Upper lobe of left lung (tissue), 6 donors: ENCODE results near the gene CTSZ. TPM values are rescaled to one million over a fixed set of nuclear protein-coding genes. Genes with fewer than 3 reads are reported as not detected.

Experiments
- ATAC-seq, 2 donors: fragments of 200-7000 bp; cut with Tn5 transposase; one replicate each; pipeline ENCODE4 v1.9.1; 2022; ENCODE audit warnings: mild to moderate bottlenecking in 2 of 2, moderate library complexity in 2 of 2; ENCODE audit not compliant: low FRiP score in 2 of 2
- DNase-seq, 2 donors: peaks; one replicate each; pipeline ENCODE4 v3.0.0-alpha.2; 2019 to 2020
- H3K27ac ChIP-seq, 4 donors: fragments of 200-600 bp; sonication (generic); one replicate each; pipeline ENCODE4 v1.5.1; 2016 to 2019
- H3K27me3 ChIP-seq, 4 donors: fragments of 200-600 bp; sonication (generic); one replicate each; pipeline ENCODE4 v1.5.1; 2017 to 2019
- H3K36me3 ChIP-seq, 4 donors: fragments of 200-600 bp; sonication (generic); one replicate each; pipeline ENCODE4 v1.5.1; 2016 to 2019
- H3K4me1 ChIP-seq, 4 donors: fragments of 200-600 bp; sonication (generic); one replicate each; pipeline ENCODE4 v1.5.1; 2018 to 2019
- H3K4me3 ChIP-seq, 4 donors: fragments of 200-600 bp; sonication (generic); one replicate each; pipeline ENCODE4 v1.5.1; 2017 to 2019; ENCODE audit warnings: mild to moderate bottlenecking in 2 of 4, moderate library complexity in 1 of 4
- H3K9me3 ChIP-seq, 4 donors: fragments of 200-600 bp; sonication (generic); one replicate each; pipeline ENCODE4 v1.5.1; 2018 to 2019
- CTCF ChIP-seq, 6 experiments: fragments of 450-650 bp in 4 of 6; fragments of 200-600 bp in 2 of 6; sonication (generic) in 2 of 6; IDR thresholded peaks; one replicate each; pipeline ENCODE4 v1.5.1; 2016 to 2019; ENCODE audit warnings: antibody characterized with exemption in 6 of 6
- EP300 ChIP-seq, 4 donors: sonication (generic); formaldehyde crosslinking; IDR thresholded peaks; one replicate each; pipeline ENCODE4 v1.5.1; 2017; ENCODE audit warnings: antibody characterized with exemption in 4 of 4, control low read depth in 2 of 4
- POLR2A ChIP-seq, 4 donors: fragments of 450-650 bp; IDR thresholded peaks; one replicate each; pipeline ENCODE4 v1.5.1; 2016 to 2017; ENCODE audit warnings: antibody characterized with exemption in 4 of 4, mild to moderate bottlenecking in 2 of 4
- POLR2AphosphoS5 ChIP-seq, 2 donors: sonication (generic); formaldehyde crosslinking; IDR thresholded peaks; one replicate each; pipeline ENCODE4 v1.5.1; 2017; ENCODE audit warnings: antibody characterized with exemption in 2 of 2
- WGBS, 2 donors: methylation state at CpG; one replicate each; pipeline ENCODE4 v1.1.5; 2017 to 2018; 5-methylcytosine and 5-hydroxymethylcytosine counted together
- total RNA-seq, 6 donors: library from RNA; depleted of rRNA in 4 of 6; stranded (reverse); fragments of >200 nt in 4 of 6; gene quantifications; one replicate each; pipeline versions ENCODE4 v1.1.0 to v1.2.1, GENCODE V29; 2016 to 2021
- donor health status: DM: no; HTN: no; CAD: no; lungs with moderate emphysema.
- donor health status: DM: no; HTN: yes; CAD: no; lungs with severe emphysema.

Gene CTSZ
- total RNA-seq, 6 donors from 2014 or later = 196 to 503 (median 397) TPM

- no peak overlapping the region for H3K27ac ChIP-seq
- peaks cover 12 to 26% (median 22%) of the 10 kb centered on the region in 4 donors for H3K36me3 ChIP-seq
- no peaks in the 10 kb centered on the region for H3K27me3 ChIP-seq
- peaks cover 26 to 40% (median 35%) of the 10 kb centered on the region in 4 donors for H3K4me1 ChIP-seq
- ATAC-seq (no peak), DNase-seq (no peak)
- peak overlapping the region in 1 of 4 donors; percentile 96 for H3K4me3 ChIP-seq
- H3K9me3 ChIP-seq = no peaks in the 10 kb centered on the region
- WGBS, 2 donors = 90% methylated on average over 5 of the region's 5 CpGs
- TF ChIP-seq CTCF (IDR thresholded peaks at IDR 0.05) (no peak), EP300 (IDR thresholded peaks at IDR 0.05) (no peak), POLR2AphosphoS5 (IDR thresholded peaks at IDR 0.05) (no peak), POLR2A (IDR thresholded peaks at IDR 0.05) (no peak)
Measured at GRCh38 chr20:59040667-59041066, 33.6 kb upstream of the CTSZ start.

- H3K36me3 ChIP-seq = peaks cover 15 to 36% (median 31%) of the 10 kb centered on the region in 4 donors
- H3K27ac ChIP-seq = no peak overlapping the region
- no peaks in the 10 kb centered on the region for H3K27me3 ChIP-seq
- no peaks in the 10 kb centered on the region for H3K9me3 ChIP-seq
- no peak overlapping the region for H3K4me3 ChIP-seq
- DNase-seq = no peak
- ATAC-seq = no peak
- TF ChIP-seq EP300 (IDR thresholded peaks at IDR 0.05) = no peak
- 81 to 84% methylated on average over 1 of the region's 1 CpG for WGBS, 2 donors
- peaks cover 26 to 40% (median 35%) of the 10 kb centered on the region in 4 donors for H3K4me1 ChIP-seq
Measured at GRCh38 chr20:59039233-59039632, 32.2 kb upstream of the CTSZ start.

GRCh38 chr20:59037386-59037785, 30.3 kb upstream of the CTSZ start:
- TF ChIP-seq EP300 (IDR thresholded peaks at IDR 0.05) = no peak
- Histone ChIP-seq H3K4me1 (peaks cover 21 to 34% (median 27%) of the 10 kb centered on the region in 4 donors), H3K36me3 (peaks cover 16 to 43% (median 32%) of the 10 kb centered on the region in 4 donors), H3K27me3 (no peaks in the 10 kb centered on the region), H3K27ac (no peak overlapping the region), H3K9me3 (no peaks in the 10 kb centered on the region), H3K4me3 (no peak overlapping the region)
- WGBS, 2 donors = 94 to 96% methylated on average over 12 of the region's 12 CpGs
- ATAC-seq = no peak
- DNase-seq = peak in 1 of 2 donors; percentile 66

- Histone ChIP-seq H3K27ac (no peak overlapping the region), H3K4me3 (no peak overlapping the region), H3K9me3 (no peaks in the 10 kb centered on the region), H3K36me3 (peaks cover 16 to 45% (median 32%) of the 10 kb centered on the region in 4 donors), H3K27me3 (no peaks in the 10 kb centered on the region), H3K4me1 (peaks cover 16 to 29% (median 21%) of the 10 kb centered on the region in 4 donors)
- TF ChIP-seq POLR2AphosphoS5 (IDR thresholded peaks at IDR 0.05) = no peak
- TF ChIP-seq EP300 (IDR thresholded peaks at IDR 0.05) = no peak
- TF ChIP-seq CTCF (IDR thresholded peaks at IDR 0.05) = no peak
- TF ChIP-seq POLR2A (IDR thresholded peaks at IDR 0.05) = no peak
- no peak for ATAC-seq
- no peak for DNase-seq
- WGBS, 2 donors = 96 to 98% methylated on average over 3 of the region's 3 CpGs
Measured at GRCh38 chr20:59035381-59035780, 28.3 kb upstream of the CTSZ start.

- peaks cover 16 to 62% (median 38%) of the 10 kb centered on the region in 4 donors for H3K36me3 ChIP-seq
- 87 to 96% methylated on average over 2 of the region's 2 CpGs for WGBS, 2 donors
Measured at GRCh38 chr20:59033616-59034165, 26.6 kb upstream of the CTSZ start.

More at GRCh38 chr20:59033616-59034165, 26.6 kb upstream of the CTSZ start:
- no peaks in the 10 kb centered on the region for H3K9me3 ChIP-seq
- DNase-seq (no peak), ATAC-seq (no peak)
- no peak overlapping the region for H3K4me3 ChIP-seq
- H3K4me1 ChIP-seq = peaks cover 27 to 36% (median 30%) of the 10 kb centered on the region in 4 donors
- H3K27ac ChIP-seq = no peak overlapping the region
- H3K27me3 ChIP-seq = no peaks in the 10 kb centered on the region
- TF ChIP-seq POLR2AphosphoS5 (IDR thresholded peaks at IDR 0.05) (no peak), CTCF (IDR thresholded peaks at IDR 0.05) (no peak), POLR2A (IDR thresholded peaks at IDR 0.05) (no peak), EP300 (IDR thresholded peaks at IDR 0.05) (no peak)
